HEK293 (cell line): ENCODE data around the gene ZNF674.

Experiments used
- REPIN1 ChIP-seq: fragments of 450-650 bp; formaldehyde crosslinking; IDR thresholded peaks from 2 replicates; pipeline ENCODE4 v1.5.1; 2017; ENCODE audit warnings: missing biosample characterization, missing genetic modification characterization, low read depth
- ZNF169 ChIP-seq: fragments of 450-650 bp; formaldehyde crosslinking; IDR thresholded peaks from 2 replicates; pipeline ENCODE4 v1.5.1; 2016; ENCODE audit warnings: missing biosample characterization, missing genetic modification characterization
- ZNF239 ChIP-seq: fragments of 450-650 bp; formaldehyde crosslinking; IDR thresholded peaks from 2 replicates; pipeline ENCODE4 v1.5.1; 2016; ENCODE audit warnings: missing biosample characterization, missing genetic modification characterization
- ZNF391 ChIP-seq: fragments of 450-650 bp; formaldehyde crosslinking; IDR thresholded peaks from 2 replicates; pipeline ENCODE4 v1.5.1; 2016; ENCODE audit warnings: low read depth, missing biosample characterization, missing genetic modification characterization, borderline replicate concordance
- TF ChIP-seq, protein P1 (sequence below): fragments of 450-650 bp; IDR thresholded peaks from 2 replicates; pipeline ENCODE4 v1.5.1; 2018; ENCODE audit warnings: missing biosample characterization, missing genetic modification characterization

DNA sequence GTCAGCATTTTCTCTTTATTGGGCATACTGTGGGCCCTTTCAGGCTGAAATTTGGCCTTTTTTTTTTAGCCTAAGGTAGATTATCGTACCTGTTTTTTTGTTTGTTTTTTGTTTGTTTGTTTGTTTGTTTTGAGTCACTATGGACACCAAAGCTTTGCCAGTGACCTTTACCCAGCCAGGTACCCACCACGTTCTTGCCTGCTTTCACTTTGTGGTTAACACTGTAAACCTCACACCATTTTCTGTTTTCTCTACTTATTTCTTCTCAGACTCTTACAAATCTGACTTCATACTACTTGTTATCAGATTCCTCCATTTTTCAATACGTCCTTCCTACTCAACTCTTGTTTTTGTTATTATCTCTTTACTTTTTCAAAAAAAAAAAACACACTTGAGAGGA, 81.5 kb downstream of the ZNF674 start:
- TF ChIP-seq ZNF239 (tag by site-specific recombination) (no peak), REPIN1 (tag by site-specific recombination) (no peak), ZNF169 (tag by site-specific recombination) (no peak), ZNF391 (tag by site-specific recombination) (no peak)
- TF ChIP-seq, protein P1, sequence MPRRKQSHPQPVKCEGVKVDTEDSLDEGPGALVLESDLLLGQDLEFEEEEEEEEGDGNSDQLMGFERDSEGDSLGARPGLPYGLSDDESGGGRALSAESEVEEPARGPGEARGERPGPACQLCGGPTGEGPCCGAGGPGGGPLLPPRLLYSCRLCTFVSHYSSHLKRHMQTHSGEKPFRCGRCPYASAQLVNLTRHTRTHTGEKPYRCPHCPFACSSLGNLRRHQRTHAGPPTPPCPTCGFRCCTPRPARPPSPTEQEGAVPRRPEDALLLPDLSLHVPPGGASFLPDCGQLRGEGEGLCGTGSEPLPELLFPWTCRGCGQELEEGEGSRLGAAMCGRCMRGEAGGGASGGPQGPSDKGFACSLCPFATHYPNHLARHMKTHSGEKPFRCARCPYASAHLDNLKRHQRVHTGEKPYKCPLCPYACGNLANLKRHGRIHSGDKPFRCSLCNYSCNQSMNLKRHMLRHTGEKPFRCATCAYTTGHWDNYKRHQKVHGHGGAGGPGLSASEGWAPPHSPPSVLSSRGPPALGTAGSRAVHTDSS = no peak
